K562 (cell line): Measurements from ENCODE around the gene FRYL. TPM values are rescaled to one million over a fixed set of nuclear protein-coding genes. Genes with fewer than 3 reads are reported as not detected.
A peak's percentile ranks its signal among the peaks of the same experiment; 100 is the strongest.

Experiments
- ARID1B ChIP-seq: fragments of 450-650 bp; IDR thresholded peaks from 2 replicates; pipeline ENCODE4 v1.6.1; 2016; ENCODE audit warnings: antibody characterized with exemption, mild to moderate bottlenecking, inconsistent platforms
- ATF1 ChIP-seq, 2 experiments: fragments of 450-650 bp in 1 of 2; IDR thresholded peaks; 2 replicates each; pipeline ENCODE4 v1.6.1; 2016; ENCODE audit warnings: missing compliant biosample characterization in 1 of 2, missing genetic modification characterization in 1 of 2
- ATF7 ChIP-seq: fragments of 450-650 bp; IDR thresholded peaks from 2 replicates; pipeline ENCODE4 v1.7.1; 2014; ENCODE audit warnings: mild to moderate bottlenecking, moderate library complexity
- CEBPG ChIP-seq, 3 experiments: fragments of 200-800 bp in 1 of 3; sonication (Bioruptor generic) in 1 of 3; sonication (generic) in 1 of 3; formaldehyde crosslinking in 1 of 3; IDR thresholded peaks in 2 of 3; conservative IDR thresholded peaks in 1 of 3; 2 replicates each; pipeline versions ENCODE4 v1.6.1 to v1.8.0; 2016 to 2022; ENCODE audit warnings: missing compliant biosample characterization in 2 of 3, missing genetic modification characterization in 2 of 3, mild to moderate bottlenecking in 1 of 3, missing genetic modification reagents in 1 of 3
- E2F3 ChIP-seq: fragments of 250-450 bp; sonication (Bioruptor Pico); IDR thresholded peaks from 2 replicates; pipeline ENCODE4 v1.4.0; 2020; ENCODE audit warnings: mild to moderate bottlenecking
- FOXM1 ChIP-seq, 2 experiments: fragments of 450-650 bp in 1 of 2; sonication (generic) in 1 of 2; formaldehyde crosslinking in 1 of 2; IDR thresholded peaks; 2 replicates each; pipeline versions ENCODE4 v1.6.1 to v1.9.0; 2017 to 2022; ENCODE audit warnings: low read depth in 2 of 2, mild to moderate bottlenecking in 2 of 2, missing genetic modification reagents in 1 of 2, moderate library complexity in 1 of 2
- GABPA ChIP-seq: fragments of 200-800 bp; sonication (Bioruptor generic); conservative IDR thresholded peaks from 2 replicates; pipeline ENCODE4 v1.6.1; 2016; ENCODE audit warnings: low read depth, missing genetic modification characterization, missing compliant biosample characterization
- KHSRP ChIP-seq: fragments of 450-650 bp; IDR thresholded peaks from 2 replicates; pipeline ENCODE4 v1.6.1; 2017
- LCOR ChIP-seq: sonication (generic); formaldehyde crosslinking; IDR thresholded peaks from 2 replicates; pipeline ENCODE4 v1.8.0; 2022; ENCODE audit warnings: mild to moderate bottlenecking, missing genetic modification reagents
- NCOR1 ChIP-seq: fragments of 450-650 bp; IDR thresholded peaks from 2 replicates; pipeline ENCODE4 v1.6.1; 2016; ENCODE audit warnings: mild to moderate bottlenecking, moderate library complexity
- PBX2 ChIP-seq, 2 experiments: IDR thresholded peaks in 1 of 2; conservative IDR thresholded peaks in 1 of 2; 2 replicates each; pipeline ENCODE4 v1.6.1; 2016; ENCODE audit warnings: low read depth in 2 of 2, mild to moderate bottlenecking in 1 of 2, missing compliant biosample characterization in 1 of 2, missing genetic modification characterization in 1 of 2, moderate library complexity in 1 of 2
- PURB ChIP-seq: sonication (generic); formaldehyde crosslinking; IDR thresholded peaks from 2 replicates; pipeline ENCODE4 v1.9.0; 2021; ENCODE audit warnings: low read depth, mild to moderate bottlenecking, missing genetic modification reagents
- PYGO2 ChIP-seq: fragments of 450-650 bp; IDR thresholded peaks from 2 replicates; pipeline ENCODE4 v1.6.1; 2016; ENCODE audit warnings: mild to moderate bottlenecking, missing genetic modification characterization, moderate library complexity, missing compliant biosample characterization
- RNF2 ChIP-seq: sonication (generic); IDR thresholded peaks from 2 replicates; pipeline ENCODE4 v1.6.1; 2016
- SMARCC2 ChIP-seq: fragments of 450-650 bp; IDR thresholded peaks from 2 replicates; pipeline ENCODE4 v1.6.1; 2017; ENCODE audit warnings: antibody characterized with exemption, moderate library complexity, mild to moderate bottlenecking, low read depth
- YY1 ChIP-seq, 3 experiments: IDR thresholded peaks; 2 replicates each; pipeline ENCODE4 v1.6.1; 2011; ENCODE audit warnings: low read length in 2 of 3, mild to moderate bottlenecking in 2 of 3, moderate library complexity in 2 of 3, borderline replicate concordance in 1 of 3, control low read depth in 1 of 3, low read depth in 1 of 3; ENCODE audit not compliant: insufficient read depth in 3 of 3, insufficient replicate concordance in 2 of 3, control insufficient read depth in 1 of 3, insufficient read length in 1 of 3; ENCODE audit errors: extremely low read depth in 1 of 3
- ZNF146 ChIP-seq: IDR thresholded peaks from one replicate; pipeline ENCODE4 v1.6.1; 2018; ENCODE audit warnings: missing compliant biosample characterization; ENCODE audit not compliant: unreplicated experiment
- ZNF212 ChIP-seq: fragments of 450-650 bp; formaldehyde crosslinking; IDR thresholded peaks from 2 replicates; pipeline ENCODE4 v1.4.0; 2020; ENCODE audit warnings: mild to moderate bottlenecking
- polyA plus RNA-seq, 8 experiments: library from polyadenylated mRNA; depleted of rRNA in 4 of 8; stranded (reverse) in 5 of 8; unstranded in 3 of 8; fragments of >200 nt; fragmentation: Nextera tagmentation in 2 of 8; fragmentation: Illumina TruSeq in 1 of 8; extraction: Ambion mirVana in 2 of 8; extraction: Trizol in 1 of 8; gene quantifications; 2 replicates each; pipeline versions ENCODE4 v1.2.1 to v1.2.3, GENCODE V29; 2011 to 2014; ENCODE audit warnings: inconsistent platforms in 1 of 8, missing spikeins in 1 of 8
- total RNA-seq, 7 experiments: library from RNA; depleted of rRNA in 6 of 7; stranded (reverse); fragments of >200 nt in 6 of 7; fragmentation: Illumina TruSeq in 2 of 7; extraction: Trizol in 2 of 7; gene quantifications; 2 replicates each; pipeline versions ENCODE4 v1.2.1 to v1.2.3, GENCODE V29; 2011 to 2021; ENCODE audit warnings: low replicate concordance in 1 of 7
- TF ChIP-seq, protein P1 (sequence below): fragments of 450-650 bp; IDR thresholded peaks from 2 replicates; pipeline ENCODE4 v1.7.0; 2016; ENCODE audit warnings: borderline replicate concordance
- TF ChIP-seq, protein P2 (sequence below): fragments of 450-650 bp; formaldehyde crosslinking; IDR thresholded peaks from 2 replicates; pipeline ENCODE4 v1.4.0; 2020; ENCODE audit warnings: mild to moderate bottlenecking, mixed read lengths

The FRYL gene
- total and polyA plus RNA-seq, 9 of the 15 experiments (the other 6 are each of a cell fraction or from before 2014, with no cell fraction given) = 7.2 to 34.9 (median 15.9) TPM

DNA sequence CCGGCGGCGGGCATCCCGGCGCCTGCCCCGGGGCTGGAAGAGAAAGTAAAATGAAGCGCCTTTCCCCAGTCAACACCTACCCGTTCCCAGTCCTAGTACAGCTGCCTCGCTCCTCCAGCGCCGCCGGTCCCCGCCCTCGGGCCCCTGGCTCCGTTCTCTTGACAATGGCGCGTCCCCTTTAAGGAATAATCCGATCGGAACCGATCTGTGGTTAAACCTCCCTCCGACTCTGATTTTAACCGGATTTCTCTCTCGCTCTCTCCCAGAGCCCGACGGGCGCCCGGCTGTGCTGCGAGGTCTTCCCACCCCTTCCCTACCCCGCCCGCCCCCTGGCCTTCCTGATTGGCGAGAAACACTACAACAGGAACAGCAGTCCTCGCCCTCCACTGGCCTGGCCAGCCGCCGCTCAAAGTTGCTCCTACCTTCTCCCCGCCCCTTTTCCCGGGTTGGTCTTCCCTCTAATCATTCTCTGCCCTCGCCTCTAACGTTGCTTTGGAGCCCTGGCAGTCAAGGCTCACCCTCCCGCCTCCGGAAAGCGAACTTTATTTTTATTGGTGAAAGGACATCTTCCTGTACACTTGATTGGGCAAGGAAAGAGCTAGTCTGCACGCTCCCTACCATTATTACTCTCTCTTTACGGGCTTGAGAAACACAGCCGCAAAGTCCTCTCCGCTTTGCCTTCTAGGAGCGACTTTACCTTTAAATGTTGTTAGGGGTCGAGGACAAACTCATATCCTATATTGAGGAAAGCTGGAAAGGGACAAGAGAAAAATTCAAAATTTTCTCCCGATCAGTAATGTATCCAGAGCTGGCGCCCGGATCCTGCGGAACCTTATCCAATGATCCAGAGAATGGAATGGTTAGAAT lies at the start of gene FRYL (continued):
- TF ChIP-seq PBX2 (CRISPR knock-in tag; IDR thresholded peaks at IDR 0.05; ENCODE audit: low read depth) = peak; percentile 98
- peak; percentile 100 for TF ChIP-seq PBX2 (tag; conservative IDR thresholded peaks at IDR 0.05; ENCODE audit: low read depth)
- TF ChIP-seq PURB (CRISPR knock-in tag) = no peak
- TF ChIP-seq FOXM1 (IDR thresholded peaks at IDR 0.05; ENCODE audit: low read depth) = peak; percentile 45
- no peak for TF ChIP-seq FOXM1 (CRISPR knock-in tag; IDR thresholded peaks at IDR 0.05; ENCODE audit: low read depth)
- TF ChIP-seq LCOR (CRISPR knock-in tag) = no peak; the same call in 1 of the 2 replicates
- no peak for TF ChIP-seq PYGO2 (tag)
- TF ChIP-seq, protein P1, sequence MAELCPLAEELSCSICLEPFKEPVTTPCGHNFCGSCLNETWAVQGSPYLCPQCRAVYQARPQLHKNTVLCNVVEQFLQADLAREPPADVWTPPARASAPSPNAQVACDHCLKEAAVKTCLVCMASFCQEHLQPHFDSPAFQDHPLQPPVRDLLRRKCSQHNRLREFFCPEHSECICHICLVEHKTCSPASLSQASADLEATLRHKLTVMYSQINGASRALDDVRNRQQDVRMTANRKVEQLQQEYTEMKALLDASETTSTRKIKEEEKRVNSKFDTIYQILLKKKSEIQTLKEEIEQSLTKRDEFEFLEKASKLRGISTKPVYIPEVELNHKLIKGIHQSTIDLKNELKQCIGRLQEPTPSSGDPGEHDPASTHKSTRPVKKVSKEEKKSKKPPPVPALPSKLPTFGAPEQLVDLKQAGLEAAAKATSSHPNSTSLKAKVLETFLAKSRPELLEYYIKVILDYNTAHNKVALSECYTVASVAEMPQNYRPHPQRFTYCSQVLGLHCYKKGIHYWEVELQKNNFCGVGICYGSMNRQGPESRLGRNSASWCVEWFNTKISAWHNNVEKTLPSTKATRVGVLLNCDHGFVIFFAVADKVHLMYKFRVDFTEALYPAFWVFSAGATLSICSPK = no peak
- no peak for TF ChIP-seq ZNF212 (CRISPR knock-in tag)
- TF ChIP-seq KHSRP = no peak
- no peak for TF ChIP-seq ZNF146 (CRISPR knock-in tag)
- peak; percentile 79 for TF ChIP-seq GABPA (tag)
- TF ChIP-seq ARID1B = no peak
- TF ChIP-seq, protein P2, sequence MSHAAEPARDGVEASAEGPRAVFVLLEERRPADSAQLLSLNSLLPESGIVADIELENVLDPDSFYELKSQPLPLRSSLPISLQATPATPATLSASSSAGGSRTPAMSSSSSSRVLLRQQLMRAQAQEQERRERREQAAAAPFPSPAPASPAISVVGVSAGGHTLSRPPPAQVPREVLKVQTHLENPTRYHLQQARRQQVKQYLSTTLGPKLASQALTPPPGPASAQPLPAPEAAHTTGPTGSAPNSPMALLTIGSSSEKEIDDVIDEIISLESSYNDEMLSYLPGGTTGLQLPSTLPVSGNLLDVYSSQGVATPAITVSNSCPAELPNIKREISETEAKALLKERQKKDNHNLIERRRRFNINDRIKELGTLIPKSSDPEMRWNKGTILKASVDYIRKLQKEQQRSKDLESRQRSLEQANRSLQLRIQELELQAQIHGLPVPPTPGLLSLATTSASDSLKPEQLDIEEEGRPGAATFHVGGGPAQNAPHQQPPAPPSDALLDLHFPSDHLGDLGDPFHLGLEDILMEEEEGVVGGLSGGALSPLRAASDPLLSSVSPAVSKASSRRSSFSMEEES = no peak
- no peak for TF ChIP-seq NCOR1
- TF ChIP-seq RNF2 = peak; percentile 59; the same call in 1 of the 2 replicates
- no peak for TF ChIP-seq CEBPG (CRISPR knock-in tag; IDR thresholded peaks at IDR 0.05)
- peak; percentile 35 to 65; a peak in 2 of 4 replicates for TF ChIP-seq CEBPG (tag; conservative IDR thresholded peaks at IDR 0.05 in 1 of 2, IDR thresholded peaks at IDR 0.05 in 1 of 2)
- TF ChIP-seq ATF1 (CRISPR knock-in tag; IDR thresholded peaks at IDR 0.05) = no peak
- TF ChIP-seq ATF1 (tag; IDR thresholded peaks at IDR 0.05) = peak; percentile 69
- TF ChIP-seq YY1 (IDR thresholded peaks at IDR 0.05; ENCODE audit: borderline replicate concordance in 1 of 3, control insufficient read depth in 1 of 3, extremely low read depth in 1 of 3, insufficient read depth in 3 of 3, insufficient read length in 1 of 3, insufficient replicate concordance in 2 of 3, low read depth in 1 of 3, low read length in 2 of 3) = peak in 1 of 3 experiments; percentile 36
- no peak for TF ChIP-seq E2F3 (CRISPR knock-in tag)
- TF ChIP-seq SMARCC2 = no peak
- TF ChIP-seq ATF7 = peak; percentile 21; the same call in 1 of the 2 replicates
